GM12892 (cell line): ENCODE data around the gene EFL1.

Experiments used
- POLR2A ChIP-seq: IDR thresholded peaks from 2 replicates; pipeline ENCODE4 v1.6.1; 2011; ENCODE audit warnings: low read depth, low read length, control low read depth
- TAF1 ChIP-seq: IDR thresholded peaks from 2 replicates; pipeline ENCODE4 v1.6.1; 2011; ENCODE audit warnings: low read depth, mild to moderate bottlenecking, control low read depth, low read length, borderline replicate concordance

- no peak for TF ChIP-seq POLR2A
- no peak for TF ChIP-seq TAF1
Measured at GRCh38 chr15:82294061-82294690, 31.6 kb upstream of the EFL1 start.
